Panc1 (cell line): Measurements from ENCODE around the gene KIF3A. TPM values are rescaled to one million over a fixed set of nuclear protein-coding genes. Genes with fewer than 3 reads are reported as not detected.

Source experiments
- ATAC-seq: fragments of 200-7000 bp; cut with Tn5 transposase; 2 replicates; pipeline ENCODE4 v1.9.1; 2020; ENCODE audit warnings: mild to moderate bottlenecking, moderate library complexity
- BruUV-seq: library from RNA; stranded (reverse); fragments of 400-500 nt; replicated peaks from 2 replicates; lab custom pipeline; 2021; lab: Mats Ljungman, UMichigan
- CTCF ChIA-PET: fragments of 300-600 bp; sonication (Branson Sonifier 250); formaldehyde crosslinking; loops from one replicate; lab custom pipeline; 2022; ENCODE audit warnings: antibody characterized with exemption; lab: Charles Lee
- POLR2A ChIA-PET: fragments of 300-600 bp; sonication (Branson Sonifier 250); formaldehyde crosslinking; loops from one replicate; lab custom pipeline; 2022; ENCODE audit warnings: antibody characterized with exemption; lab: Charles Lee
- DNase-seq: peaks from one replicate; pipeline ENCODE4 v3.0.0-alpha.2; 2010; ENCODE audit warnings: low read depth, low spot score
- H3K27ac ChIP-seq: 2 replicates; pipeline ENCODE4 v1.5.1; 2011; ENCODE audit warnings: mild to moderate bottlenecking, low read length, inconsistent platforms
- H3K27me3 ChIP-seq: fragments of 200-500 bp; sonication (Bioruptor generic); 2 replicates; pipeline ENCODE4 v1.6.0; 2014; ENCODE audit warnings: low read length, inconsistent platforms; ENCODE audit not compliant: control insufficient read depth, insufficient read depth
- H3K36me3 ChIP-seq: fragments of 200-500 bp; sonication (Bioruptor generic); 2 replicates; pipeline ENCODE4 v1.5.1; 2014; ENCODE audit warnings: inconsistent platforms, mild to moderate bottlenecking, low read length, moderate library complexity; ENCODE audit not compliant: control insufficient read depth, insufficient read depth
- H3K4me1 ChIP-seq: 2 replicates; pipeline ENCODE4 v1.5.1; 2011; ENCODE audit warnings: inconsistent platforms, mild to moderate bottlenecking, low read length, moderate library complexity; ENCODE audit not compliant: control insufficient read depth, insufficient read depth
- H3K4me3 ChIP-seq, 2 experiments: 2 replicates each; pipeline ENCODE4 v1.5.1; 2011 to 2012; ENCODE audit warnings: low read depth in 2 of 2, low read length in 2 of 2, mild to moderate bottlenecking in 2 of 2, inconsistent platforms in 1 of 2, moderate library complexity in 1 of 2
- H3K9me3 ChIP-seq: fragments of 200-500 bp; sonication (Bioruptor generic); 2 replicates; pipeline ENCODE4 v1.5.1; 2014; ENCODE audit warnings: low read depth, mild to moderate bottlenecking, inconsistent platforms, low read length, moderate library complexity; ENCODE audit not compliant: control insufficient read depth, insufficient read depth
- POLR2AphosphoS5 ChIP-seq: IDR thresholded peaks from 2 replicates; pipeline ENCODE4 v1.6.1; 2012; ENCODE audit warnings: mild to moderate bottlenecking, low read depth, low read length, moderate library complexity
- SIN3A ChIP-seq: IDR thresholded peaks from 2 replicates; pipeline ENCODE4 v1.6.1; 2012; ENCODE audit warnings: low read depth, mild to moderate bottlenecking, low read length, moderate library complexity, borderline replicate concordance; ENCODE audit not compliant: insufficient read depth
- TCF7L2 ChIP-seq: IDR thresholded peaks from 2 replicates; pipeline ENCODE4 v1.6.1; 2011; ENCODE audit warnings: mild to moderate bottlenecking, low read depth, low read length, inconsistent platforms
- in situ Hi-C: cut with HindIII; loops from 2 replicates; pipeline ENCODE4 v1.10.0; 2016; ENCODE audit warnings: low sequenced_read_pairs, low pct_unique_long_range_greater_than_20kb
- intact Hi-C: fragments of 100-400 bp; cut with micrococcal nuclease; formaldehyde crosslinking; loops from one replicate; pipeline ENCODE4 v1.10.0; 2022; ENCODE audit not compliant: unreplicated experiment
- total RNA-seq: library from RNA; stranded (reverse); gene quantifications from one replicate; pipeline ENCODE4 v1.2.1, GENCODE V29; 2021; ENCODE audit not compliant: unreplicated experiment
- TF ChIP-seq, protein P1 (sequence below), 2 experiments: IDR thresholded peaks; 2 replicates each; pipeline ENCODE4 v1.6.1; 2011 to 2012; ENCODE audit warnings: low read depth in 2 of 2, control low read depth in 1 of 2, low read length in 1 of 2, mild to moderate bottlenecking in 1 of 2, moderate library complexity in 1 of 2; ENCODE audit not compliant: insufficient read depth in 1 of 2
- TF ChIP-seq, protein P2 (sequence below): fragments of 450-650 bp; IDR thresholded peaks from 2 replicates; pipeline ENCODE4 v1.5.1; 2017; ENCODE audit warnings: mild to moderate bottlenecking

KIF3A gene
- total RNA-seq, 1 experiment from 2014 or later: 17.1 TPM

DNA sequence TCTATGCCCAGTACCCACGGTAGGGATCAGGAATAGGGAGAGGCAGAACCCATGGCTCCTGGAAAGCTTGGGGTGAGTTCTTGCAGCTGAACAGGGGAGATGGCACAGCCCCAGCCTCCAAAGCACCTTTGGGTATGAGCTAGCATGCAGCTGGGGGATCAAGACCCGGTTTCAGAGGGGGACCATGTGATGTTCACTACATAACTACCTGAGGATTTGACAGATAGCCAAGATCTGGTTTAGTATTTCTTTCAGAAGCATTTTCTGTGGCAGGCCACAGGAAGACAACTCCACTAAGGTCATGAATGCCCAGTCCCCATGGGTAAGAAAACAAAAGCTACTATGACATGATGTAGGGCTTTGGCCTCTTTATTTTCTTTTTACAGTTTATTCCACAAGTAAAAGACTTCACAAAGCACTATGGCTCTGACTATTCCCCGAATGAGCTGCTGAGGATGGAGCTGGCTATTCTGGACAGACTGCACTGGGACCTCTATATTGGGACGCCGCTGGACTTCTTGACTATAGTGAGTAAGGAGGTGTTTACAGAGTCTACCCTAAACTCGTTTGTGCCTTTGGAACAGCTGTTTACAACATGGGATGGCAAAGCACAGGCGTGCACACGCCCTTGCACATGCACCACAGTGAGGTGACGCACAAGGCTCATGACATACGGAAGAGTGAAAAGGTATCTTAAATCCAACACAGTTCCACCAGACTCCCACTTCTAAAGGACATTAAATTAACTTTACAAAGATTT, 13.3 kb upstream of the KIF3A start:
- CTCF ChIA-PET: no interaction called here
- intact Hi-C loops: loop anchor here (10.0 kb wide), 1 partner anchor 64 kb away; the partner anchor contains the start of gene SOWAHA
- TF ChIP-seq TCF7L2 (no peak), POLR2AphosphoS5 (no peak), SIN3A (no peak)
- TF ChIP-seq, protein P1, sequence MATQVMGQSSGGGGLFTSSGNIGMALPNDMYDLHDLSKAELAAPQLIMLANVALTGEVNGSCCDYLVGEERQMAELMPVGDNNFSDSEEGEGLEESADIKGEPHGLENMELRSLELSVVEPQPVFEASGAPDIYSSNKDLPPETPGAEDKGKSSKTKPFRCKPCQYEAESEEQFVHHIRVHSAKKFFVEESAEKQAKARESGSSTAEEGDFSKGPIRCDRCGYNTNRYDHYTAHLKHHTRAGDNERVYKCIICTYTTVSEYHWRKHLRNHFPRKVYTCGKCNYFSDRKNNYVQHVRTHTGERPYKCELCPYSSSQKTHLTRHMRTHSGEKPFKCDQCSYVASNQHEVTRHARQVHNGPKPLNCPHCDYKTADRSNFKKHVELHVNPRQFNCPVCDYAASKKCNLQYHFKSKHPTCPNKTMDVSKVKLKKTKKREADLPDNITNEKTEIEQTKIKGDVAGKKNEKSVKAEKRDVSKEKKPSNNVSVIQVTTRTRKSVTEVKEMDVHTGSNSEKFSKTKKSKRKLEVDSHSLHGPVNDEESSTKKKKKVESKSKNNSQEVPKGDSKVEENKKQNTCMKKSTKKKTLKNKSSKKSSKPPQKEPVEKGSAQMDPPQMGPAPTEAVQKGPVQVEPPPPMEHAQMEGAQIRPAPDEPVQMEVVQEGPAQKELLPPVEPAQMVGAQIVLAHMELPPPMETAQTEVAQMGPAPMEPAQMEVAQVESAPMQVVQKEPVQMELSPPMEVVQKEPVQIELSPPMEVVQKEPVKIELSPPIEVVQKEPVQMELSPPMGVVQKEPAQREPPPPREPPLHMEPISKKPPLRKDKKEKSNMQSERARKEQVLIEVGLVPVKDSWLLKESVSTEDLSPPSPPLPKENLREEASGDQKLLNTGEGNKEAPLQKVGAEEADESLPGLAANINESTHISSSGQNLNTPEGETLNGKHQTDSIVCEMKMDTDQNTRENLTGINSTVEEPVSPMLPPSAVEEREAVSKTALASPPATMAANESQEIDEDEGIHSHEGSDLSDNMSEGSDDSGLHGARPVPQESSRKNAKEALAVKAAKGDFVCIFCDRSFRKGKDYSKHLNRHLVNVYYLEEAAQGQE (IDR thresholded peaks at IDR 0.05; ENCODE audit: insufficient read depth in 1 of 2, low read depth in 2 of 2, low read length in 1 of 2): no peak
- TF ChIP-seq, protein P2, sequence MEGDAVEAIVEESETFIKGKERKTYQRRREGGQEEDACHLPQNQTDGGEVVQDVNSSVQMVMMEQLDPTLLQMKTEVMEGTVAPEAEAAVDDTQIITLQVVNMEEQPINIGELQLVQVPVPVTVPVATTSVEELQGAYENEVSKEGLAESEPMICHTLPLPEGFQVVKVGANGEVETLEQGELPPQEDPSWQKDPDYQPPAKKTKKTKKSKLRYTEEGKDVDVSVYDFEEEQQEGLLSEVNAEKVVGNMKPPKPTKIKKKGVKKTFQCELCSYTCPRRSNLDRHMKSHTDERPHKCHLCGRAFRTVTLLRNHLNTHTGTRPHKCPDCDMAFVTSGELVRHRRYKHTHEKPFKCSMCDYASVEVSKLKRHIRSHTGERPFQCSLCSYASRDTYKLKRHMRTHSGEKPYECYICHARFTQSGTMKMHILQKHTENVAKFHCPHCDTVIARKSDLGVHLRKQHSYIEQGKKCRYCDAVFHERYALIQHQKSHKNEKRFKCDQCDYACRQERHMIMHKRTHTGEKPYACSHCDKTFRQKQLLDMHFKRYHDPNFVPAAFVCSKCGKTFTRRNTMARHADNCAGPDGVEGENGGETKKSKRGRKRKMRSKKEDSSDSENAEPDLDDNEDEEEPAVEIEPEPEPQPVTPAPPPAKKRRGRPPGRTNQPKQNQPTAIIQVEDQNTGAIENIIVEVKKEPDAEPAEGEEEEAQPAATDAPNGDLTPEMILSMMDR: no peak
- POLR2A ChIA-PET: interaction anchor here (1.1 kb wide), 1 partner anchor 13 kb away, joined by 3 read pairs; the partner anchor contains the start of gene KIF3A
- no TSS peak for BruUV-seq
- in situ Hi-C loops: no loop called here
- Histone ChIP-seq H3K27me3 (peaks cover 6% of the 10 kb centered on the region), H3K36me3 (no peaks in the 10 kb centered on the region), H3K4me3 (no peak overlapping the region), H3K4me1 (no peaks in the 10 kb centered on the region), H3K27ac (no peak overlapping the region), H3K9me3 (no peaks in the 10 kb centered on the region)
- no peak for DNase-seq
- no peak for ATAC-seq

DNA sequence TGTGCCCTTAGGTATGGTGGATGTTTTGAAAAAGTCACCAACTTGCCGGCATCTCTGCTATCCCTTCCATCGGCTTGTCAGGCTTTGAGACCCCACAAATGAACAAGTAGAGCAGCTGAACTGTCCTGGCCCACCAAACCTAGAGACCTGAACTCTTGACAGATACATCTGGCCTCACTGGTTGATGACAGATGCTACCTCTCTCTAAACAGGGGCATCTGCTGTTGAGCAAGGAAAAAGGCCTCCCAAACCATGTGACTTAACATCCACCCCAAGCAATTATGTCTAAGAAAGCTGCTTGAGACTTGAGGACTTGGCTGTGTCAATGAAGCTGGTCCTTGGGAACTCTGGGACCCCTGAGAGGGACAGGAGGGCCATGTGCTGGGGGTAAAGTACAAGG, 12.2 kb upstream of the KIF3A start:
- Histone ChIP-seq H3K4me3 (no peak overlapping the region), H3K36me3 (no peaks in the 10 kb centered on the region), H3K4me1 (no peaks in the 10 kb centered on the region), H3K27me3 (peaks cover 6% of the 10 kb centered on the region), H3K9me3 (no peaks in the 10 kb centered on the region), H3K27ac (no peak overlapping the region)
- in situ Hi-C loops (no loop called here), intact Hi-C loops (no loop called here)
- POLR2A ChIA-PET: no interaction called here
- CTCF ChIA-PET: no interaction called here
- no peak for DNase-seq
- BruUV-seq: no TSS peak
- no peak for ATAC-seq
- TF ChIP-seq POLR2AphosphoS5 (no peak), SIN3A (no peak), TCF7L2 (no peak)
- TF ChIP-seq, protein P2: no peak
- TF ChIP-seq, protein P1 (IDR thresholded peaks at IDR 0.05; ENCODE audit: insufficient read depth in 1 of 2, low read depth in 2 of 2, low read length in 1 of 2): no peak
